GM21528 (cell line): ENCODE measurements around the gene SCARB1.

Source experiments
- ATAC-seq: cut with Tn5 transposase; IDR thresholded peaks from one replicate; pipeline ENCODE4 v1.9.1; 2021; ENCODE audit warnings: mild to moderate bottlenecking, moderate library complexity; ENCODE audit not compliant: unreplicated experiment, low FRiP score

The SCARB1 gene

DNA sequence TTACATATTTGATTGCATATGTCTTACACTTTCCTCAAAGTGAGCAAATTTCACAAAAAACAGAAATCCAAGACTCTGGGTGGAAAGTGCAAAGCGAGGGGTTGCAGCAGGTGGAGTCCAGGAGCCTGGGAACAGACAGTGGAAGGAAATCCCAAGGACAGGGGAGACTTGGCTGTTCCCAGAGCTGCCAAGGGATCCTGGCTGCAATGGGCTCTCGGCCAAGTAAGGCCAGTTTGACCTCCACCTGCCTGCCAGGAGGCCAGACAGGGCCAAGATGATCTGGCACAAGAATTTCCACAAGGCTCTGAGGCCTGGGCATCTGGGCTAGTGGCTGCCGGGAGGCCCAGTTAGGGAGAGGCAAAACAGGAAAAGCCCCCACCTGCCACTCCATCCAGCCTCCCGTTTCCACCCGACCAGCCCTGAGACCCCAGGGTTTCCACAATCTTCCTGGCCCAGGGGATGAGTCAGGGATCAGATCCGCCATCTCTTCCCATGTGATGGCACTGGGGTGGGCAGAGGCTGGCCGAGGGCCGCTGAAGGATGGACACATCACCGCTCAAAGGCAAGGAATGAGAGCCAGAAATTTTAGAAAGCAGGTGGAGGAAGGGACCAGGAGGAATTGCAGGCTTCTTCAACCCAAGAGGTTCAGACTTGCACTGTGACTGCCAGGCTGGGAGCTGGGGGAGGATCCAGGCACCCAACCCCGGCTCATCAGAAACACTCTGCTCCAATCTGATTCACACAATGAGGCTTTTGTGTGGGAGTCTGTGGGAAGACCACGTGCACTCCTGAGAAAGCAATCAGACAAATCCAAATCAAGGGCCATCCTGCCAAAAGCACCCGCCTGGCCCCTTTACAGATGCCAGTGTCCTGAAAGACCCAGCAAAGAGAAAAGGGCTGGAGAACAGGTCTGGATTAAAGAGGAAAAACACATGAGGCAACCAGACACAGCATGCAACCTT is 16.3 kb downstream of the SCARB1 start:
- no peak for ATAC-seq

DNA sequence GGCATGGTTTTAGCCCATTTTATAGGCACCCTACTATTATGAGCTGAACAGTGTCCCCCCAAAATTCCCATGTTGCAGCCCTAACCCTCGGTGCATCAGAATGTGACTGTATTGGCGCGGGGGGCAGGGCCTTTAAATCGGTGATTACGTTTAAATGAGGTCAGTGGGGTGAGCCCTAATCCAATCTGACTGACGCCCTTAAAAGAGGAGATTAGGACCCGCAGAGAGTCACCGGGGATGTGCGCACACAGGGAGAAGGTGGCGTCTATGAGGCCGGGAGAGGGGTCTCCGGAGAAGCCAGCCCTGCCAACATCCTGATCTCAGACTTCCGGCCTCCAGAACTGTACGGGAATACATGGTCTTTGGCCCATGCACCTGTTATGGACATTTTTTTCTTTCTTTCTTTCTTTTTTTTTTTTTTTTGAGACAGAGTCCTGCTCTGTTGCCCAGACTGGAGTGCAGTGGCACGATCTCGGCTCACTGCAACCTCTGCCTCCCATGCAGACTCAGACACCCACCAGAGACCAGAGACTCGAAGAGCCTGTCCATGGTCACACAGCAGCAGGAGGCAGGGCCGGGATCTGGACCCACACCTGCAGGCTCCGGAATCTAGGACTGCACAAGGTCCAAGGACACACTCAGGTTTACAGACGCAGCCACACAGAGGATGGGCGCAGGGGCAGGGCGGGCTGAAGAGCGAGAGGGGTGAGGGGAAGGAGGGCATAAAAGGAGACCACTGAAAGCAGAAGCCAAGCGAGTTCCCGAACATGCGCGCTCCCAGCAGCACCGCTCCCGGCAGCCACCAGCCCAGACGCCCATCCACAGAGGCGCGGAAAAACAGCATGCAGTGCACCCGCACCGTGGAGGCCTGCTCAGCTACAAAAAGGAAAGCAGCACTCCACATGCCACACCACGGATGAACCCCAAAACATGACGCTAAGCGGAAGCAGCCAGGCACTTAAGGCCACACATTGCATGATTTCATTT is 19.0 kb downstream of the SCARB1 start:
- no peak for ATAC-seq

- ATAC-seq = no peak
These were observed 20.7 kb downstream of the SCARB1 start for GRCh38 chr12:124842800-124843510.

- no peak for ATAC-seq
These were observed 21.5 kb downstream of the SCARB1 start for GRCh38 chr12:124842073-124842749.

DNA sequence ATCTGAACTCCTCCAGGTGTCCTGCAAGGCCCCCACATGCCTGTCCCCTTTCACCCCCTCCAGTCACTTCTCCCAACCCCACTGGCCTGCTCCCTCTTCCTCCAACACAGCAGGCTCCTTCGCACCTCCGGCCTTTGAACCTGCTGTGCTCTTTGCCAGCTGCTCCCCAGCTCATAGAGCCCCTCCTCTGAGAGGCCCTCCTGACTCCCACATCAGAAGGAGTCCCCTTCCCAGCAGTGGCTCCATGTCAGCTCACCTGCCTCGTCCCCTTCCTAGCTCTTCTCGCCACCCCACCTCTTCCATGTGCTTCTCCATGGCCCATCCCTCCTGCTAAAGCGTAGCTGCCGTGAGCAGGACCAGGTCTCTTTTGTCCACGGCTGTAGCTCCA is 22.1 kb downstream of the SCARB1 start:
- ATAC-seq = no peak

- ATAC-seq = no peak
These were observed 25.5 kb downstream of the SCARB1 start for GRCh38 chr12:124837958-124838803.

DNA sequence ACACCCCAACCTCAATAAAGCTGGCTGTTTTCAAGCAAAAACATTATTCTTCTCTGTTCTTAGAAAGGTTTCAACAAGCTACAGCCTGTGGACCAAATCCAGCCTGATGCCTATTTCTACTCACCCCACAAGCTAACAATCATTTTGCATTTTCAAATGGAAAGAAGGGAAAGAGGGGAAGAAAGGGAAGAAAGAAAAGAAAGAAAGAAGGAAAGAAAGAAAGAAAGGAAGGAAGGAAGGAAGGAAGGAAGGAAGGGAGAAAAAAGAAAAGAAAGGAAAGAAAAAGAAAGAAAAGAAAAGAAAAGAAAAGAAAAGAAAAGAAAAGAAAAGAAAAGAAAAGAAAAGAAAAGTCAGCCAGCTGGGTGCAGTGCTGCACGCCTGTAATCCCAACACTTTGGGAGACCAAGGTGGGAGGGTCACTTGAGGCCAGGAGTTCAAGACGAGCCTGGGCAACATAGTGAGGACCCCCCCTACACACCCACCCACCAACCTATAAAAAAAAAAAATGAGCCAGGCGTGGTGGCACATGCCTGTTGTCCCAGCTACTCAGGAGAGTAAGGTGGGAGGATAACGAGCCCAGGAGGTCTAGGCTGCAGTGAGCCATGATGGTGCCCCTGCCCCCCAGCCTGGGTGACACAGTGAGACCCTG is 26.3 kb downstream of the SCARB1 start:
- no peak for ATAC-seq

- no peak for ATAC-seq
These were observed 26.9 kb downstream of the SCARB1 start for GRCh38 chr12:124836759-124837158.

GRCh38 chr12:124835656-124836410 is 27.8 kb downstream of the SCARB1 start:
- ATAC-seq = no peak

GRCh38 chr12:124834822-124835221 is 28.8 kb downstream of the SCARB1 start:
- no peak for ATAC-seq

DNA sequence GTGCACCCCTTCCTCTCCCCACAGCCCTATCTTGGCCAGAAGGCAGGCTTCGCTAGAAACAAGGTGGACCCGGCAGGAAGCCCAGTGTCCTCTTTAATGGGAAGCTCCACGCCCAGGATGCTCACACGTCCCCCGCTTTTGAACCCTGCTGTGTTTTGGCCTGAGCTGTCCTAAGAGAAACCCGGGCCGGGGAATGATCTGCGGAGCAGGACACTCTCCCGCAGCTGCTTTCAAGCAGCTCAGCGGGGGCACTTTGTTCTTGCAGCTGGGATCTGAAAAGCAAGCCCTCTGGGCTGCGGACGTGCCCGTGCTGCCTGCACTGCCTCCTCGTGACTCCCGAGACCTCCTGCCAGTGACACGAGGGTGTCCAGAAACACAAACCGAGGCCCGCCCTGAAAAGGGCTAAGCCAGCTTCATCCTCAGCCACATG is 30.0 kb downstream of the SCARB1 start:
- ATAC-seq = no peak

- no peak for ATAC-seq
These were observed 30.8 kb downstream of the SCARB1 start for GRCh38 chr12:124832856-124833255.

- no peak for ATAC-seq
These were observed 32.1 kb downstream of the SCARB1 start for GRCh38 chr12:124831590-124831989.

DNA sequence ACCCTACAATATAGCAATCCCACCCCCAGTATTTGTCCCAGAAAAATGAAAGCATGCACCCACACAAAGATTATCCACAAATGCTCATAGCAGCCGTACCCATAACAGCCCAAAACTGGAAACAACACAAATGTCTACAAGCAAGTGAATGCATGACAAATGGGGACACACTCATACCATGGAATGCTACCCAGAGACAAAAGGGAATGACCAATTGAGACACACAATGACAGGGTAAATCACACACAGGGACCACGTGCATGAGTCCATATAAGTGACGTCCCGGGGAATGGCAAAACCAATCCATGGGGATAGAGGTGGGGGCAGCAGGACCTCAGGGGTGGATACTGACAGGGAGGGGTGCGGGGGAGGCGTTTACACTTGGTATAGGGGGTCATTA is 33.4 kb downstream of the SCARB1 start:
- no peak for ATAC-seq

GRCh38 chr12:124829708-124830304 is 33.9 kb downstream of the SCARB1 start:
- ATAC-seq = no peak

- ATAC-seq = no peak
These were observed 34.5 kb downstream of the SCARB1 start for GRCh38 chr12:124829008-124829707.
